ENCODE data around the gene ITGAL. TPM values are rescaled to one million over a fixed set of nuclear protein-coding genes. Genes with fewer than 3 reads are reported as not detected.

The ITGAL gene
- total and polyA plus RNA-seq, 2 of the 8 experiments (the other 6 are each of a cell fraction or from before 2014, with no cell fraction given): not detected

- H3K56ac ChIP-seq (replicated peaks; ENCODE audit: insufficient read length, low read depth, low read length): no peak overlapping the region
- no peak overlapping the region for H3K27ac ChIP-seq (ENCODE audit: low read depth, low read length)
- H2BK12ac ChIP-seq (ENCODE audit: low read depth, low read length): no peak overlapping the region
- no peak overlapping the region for H4K8ac ChIP-seq (ENCODE audit: extremely low read depth, insufficient read depth, low read length)
- peaks cover 0 to 7% (median 0%) of the 10 kb centered on the region in 4 experiments; a peak in 1 of 8 replicates for H3K36me3 ChIP-seq (ENCODE audit: control insufficient read depth in 2 of 4, insufficient read depth in 4 of 4, low read length in 3 of 4)
- DNase-seq (ENCODE audit: low read depth in 1 of 2, low spot score in 2 of 2) (no peak), FAIRE-seq (no peak)
- H3K79me2 ChIP-seq (ENCODE audit: control insufficient read depth in 1 of 2, insufficient read depth in 2 of 2, low read length in 2 of 2): peaks cover 0 to 9% of the 10 kb centered on the region in 2 experiments; a peak in 1 of 4 replicates
- WGBS, 2 experiments (ENCODE audit: extremely low coverage in 1 of 2, insufficient coverage in 1 of 2, insufficient read length in 1 of 2, insufficient replicate concordance in 2 of 2, low coverage in 1 of 2, low lambda C conversion rate in 2 of 2, missing lambda C conversion rate in 1 of 2): 80% methylated on average over 3 of the region's 3 CpGs; no CpG with 5 or more reads in 1 of the 2 experiments
- peaks cover 0 to 3% of the 10 kb centered on the region in 2 experiments for H4K20me1 ChIP-seq (replicated peaks in 1 of 2; ENCODE audit: control insufficient read depth in 1 of 2, insufficient read depth in 2 of 2, low read length in 2 of 2)
- H2AK5ac ChIP-seq (ENCODE audit: low read depth, low read length): no peak overlapping the region
- peaks cover 0 to 4% (median 1%) of the 10 kb centered on the region in 4 experiments; a peak in 1 of 7 replicates for H3K27me3 ChIP-seq (replicated peaks in 1 of 4; ENCODE audit: control insufficient read depth in 3 of 4, extremely low read depth in 1 of 4, insufficient read depth in 3 of 4, low read length in 3 of 4)
- no peak overlapping the region for H3K4ac ChIP-seq (replicated peaks; ENCODE audit: insufficient read length, low read depth, low read length)
- H3K9ac ChIP-seq (replicated peaks in 1 of 4; ENCODE audit: extremely low read depth in 1 of 4, low read depth in 3 of 4, low read length in 3 of 4): no peak overlapping the region
- no peak overlapping the region for H4K91ac ChIP-seq (replicated peaks; ENCODE audit: insufficient read length, low read length)
- H2BK15ac ChIP-seq (ENCODE audit: low read length): no peak overlapping the region
- H2BK5ac ChIP-seq (ENCODE audit: low read depth, low read length): no peak overlapping the region
- H4K5ac ChIP-seq (ENCODE audit: insufficient read length, low read depth, low read length): no peak overlapping the region
- POLR2A ChIA-PET (ENCODE audit: partially characterized antibody): interaction anchor here (0.7 kb wide), 1 partner anchor 23 kb away, joined by 3 read pairs; no protein-coding TSS in a partner anchor
- H3K18ac ChIP-seq (ENCODE audit: extremely low read depth, low read length): no peak overlapping the region
- peaks cover 6% of the 10 kb centered on the region for H3K23me2 ChIP-seq (ENCODE audit: low read depth, low read length)
- H2AFZ ChIP-seq (ENCODE audit: low read length): no peak overlapping the region
- H3K9me3 ChIP-seq (ENCODE audit: insufficient read depth in 2 of 2, low read depth in 1 of 2, low read length in 1 of 2): no peaks in the 10 kb centered on the region
- no peak overlapping the region for H3K4me3 ChIP-seq (ENCODE audit: extremely low read depth in 1 of 4, insufficient read depth in 2 of 4, low read depth in 3 of 4, low read length in 4 of 4)
- peaks cover 0 to 7% (median 5%) of the 10 kb centered on the region in 4 experiments; a peak in 5 of 7 replicates for H3K4me1 ChIP-seq (replicated peaks in 1 of 4; ENCODE audit: control insufficient read depth in 3 of 4, insufficient read depth in 4 of 4, low read length in 3 of 4)
- H3K14ac ChIP-seq (ENCODE audit: insufficient read length): no peak overlapping the region
- H3K79me1 ChIP-seq (ENCODE audit: low read depth, low read length): peaks cover 8% of the 10 kb centered on the region
- no peak overlapping the region for H3K23ac ChIP-seq (ENCODE audit: insufficient read length)
- H2BK120ac ChIP-seq (replicated peaks; ENCODE audit: low read depth, low read length): no peak overlapping the region
- no peak overlapping the region for H2BK20ac ChIP-seq (ENCODE audit: low read length)
- CTCF ChIA-PET (ENCODE audit: partially characterized antibody): interaction anchor here (0.5 to 4.7 kb wide), 41 partner anchors 9 to 201 kb away, joined by 3 to 42 read pairs (median 4); partner anchors contain the start of genes DCTPP1, PRR14, ZNF689 and ZNF747
- H3K4me2 ChIP-seq (ENCODE audit: insufficient read depth in 1 of 2, low read depth in 2 of 2, low read length in 2 of 2): no peak overlapping the region
- no peak for TF ChIP-seq SP2 (IDR thresholded peaks at IDR 0.05; ENCODE audit: low read length)
- no peak for TF ChIP-seq JUND (IDR thresholded peaks at IDR 0.05; ENCODE audit: low read length)
- TF ChIP-seq KDM1A (IDR thresholded peaks at IDR 0.05; ENCODE audit: borderline replicate concordance, low read length): no peak
- TF ChIP-seq SAP30 (IDR thresholded peaks at IDR 0.05; ENCODE audit: insufficient read depth, insufficient replicate concordance, low read length): no peak
- no peak for TF ChIP-seq ATF3 (IDR thresholded peaks at IDR 0.05; ENCODE audit: insufficient read depth, low read depth, low read length)
- no peak for TF ChIP-seq CREB1 (IDR thresholded peaks at IDR 0.05)
- no peak for TF ChIP-seq SRF (IDR thresholded peaks at IDR 0.05; ENCODE audit: low read depth, low read length)
- no peak for TF ChIP-seq CTCF (IDR thresholded peaks at IDR 0.05; ENCODE audit: control extremely low read depth in 1 of 3, insufficient read depth in 1 of 3, low read depth in 1 of 3, low read length in 3 of 3)
- no peak for TF ChIP-seq BRCA1 (IDR thresholded peaks at IDR 0.05; ENCODE audit: low read depth, low read length)
- TF ChIP-seq TAF7 (optimal IDR thresholded peaks at IDR 0.05; ENCODE audit: borderline replicate concordance, low read depth, low read length): no peak
- TF ChIP-seq TAF1 (IDR thresholded peaks at IDR 0.05; ENCODE audit: low read depth, low read length): no peak
- no peak for TF ChIP-seq CHD1 (IDR thresholded peaks at IDR 0.05; ENCODE audit: low read depth, low read length)
Measured at GRCh38 chr16:30449116-30449435, 23.5 kb upstream of the ITGAL start.
